GM21528 (cell line): Measurements from ENCODE around the gene SV2B.
"Not testable (repeated sequence)": the region's sequence is repeated elsewhere in the genome, so short reads cannot be mapped to it uniquely, and the experiment has no call there.

Experiments used
- ATAC-seq: cut with Tn5 transposase; IDR thresholded peaks from one replicate; pipeline ENCODE4 v1.9.1; 2021; ENCODE audit warnings: mild to moderate bottlenecking, moderate library complexity; ENCODE audit not compliant: unreplicated experiment, low FRiP score

SV2B gene

DNA sequence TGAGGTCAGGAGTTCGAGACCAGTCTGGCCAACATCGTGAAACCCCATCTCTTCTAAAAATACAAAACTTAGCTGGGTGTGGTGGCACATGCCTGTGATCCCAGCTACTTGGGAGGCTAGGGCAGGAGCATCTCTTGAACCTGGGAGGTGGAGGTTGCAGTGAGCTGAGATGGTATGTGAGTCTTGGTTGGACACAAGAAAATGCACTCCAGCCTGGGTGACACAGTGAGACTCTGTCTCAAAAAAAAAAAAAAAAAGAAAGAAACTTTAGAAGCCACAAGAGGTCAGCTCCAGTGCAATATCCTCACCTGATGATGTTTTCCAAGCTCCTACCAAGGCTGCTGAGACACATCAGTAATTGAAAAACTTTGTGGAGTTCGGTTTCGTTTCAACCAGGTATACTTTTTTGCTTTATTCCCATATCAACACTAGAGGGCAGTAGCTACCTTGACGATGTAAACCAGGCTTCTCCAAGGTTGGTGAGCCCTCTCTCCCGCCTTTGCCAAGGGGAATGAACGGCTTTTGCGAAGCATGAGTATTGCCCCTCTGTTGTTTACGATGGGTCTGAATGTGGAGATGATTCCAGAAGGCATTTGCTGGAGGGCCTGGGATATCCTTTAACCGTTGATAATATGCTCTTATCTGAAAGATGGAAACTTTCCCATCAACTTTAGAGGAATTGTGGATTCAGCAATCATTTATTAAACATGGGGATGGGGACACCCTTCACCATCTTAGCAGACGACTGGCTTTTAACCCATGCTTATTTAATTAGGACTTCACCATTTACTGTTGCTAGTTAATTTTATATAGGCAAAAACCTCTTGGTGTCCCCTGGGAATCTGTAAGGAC, 202.8 kb downstream of the SV2B start:
- peak; percentile 85 for ATAC-seq

DNA sequence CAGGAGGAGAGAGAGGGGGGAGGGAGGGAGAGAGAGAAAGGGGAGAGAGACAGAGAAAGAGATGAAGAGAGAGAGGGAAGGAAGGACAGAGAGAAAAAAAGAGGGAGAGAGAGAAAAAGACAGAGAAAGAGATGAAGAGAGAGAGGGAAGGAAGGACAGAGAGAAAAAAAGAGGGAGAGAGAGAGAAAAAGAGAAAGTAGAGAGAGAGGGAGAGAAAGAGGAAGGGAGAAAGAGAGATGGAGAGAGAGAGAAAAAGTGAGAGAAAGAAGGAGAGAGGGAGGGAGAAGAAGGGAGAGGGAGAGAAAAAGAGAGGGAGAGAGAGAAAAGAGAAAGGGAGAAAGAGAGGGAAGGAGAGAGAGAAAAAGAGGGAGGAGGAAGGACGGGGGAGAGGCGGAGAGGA, 204.2 kb downstream of the SV2B start:
- ATAC-seq: no peak

DNA sequence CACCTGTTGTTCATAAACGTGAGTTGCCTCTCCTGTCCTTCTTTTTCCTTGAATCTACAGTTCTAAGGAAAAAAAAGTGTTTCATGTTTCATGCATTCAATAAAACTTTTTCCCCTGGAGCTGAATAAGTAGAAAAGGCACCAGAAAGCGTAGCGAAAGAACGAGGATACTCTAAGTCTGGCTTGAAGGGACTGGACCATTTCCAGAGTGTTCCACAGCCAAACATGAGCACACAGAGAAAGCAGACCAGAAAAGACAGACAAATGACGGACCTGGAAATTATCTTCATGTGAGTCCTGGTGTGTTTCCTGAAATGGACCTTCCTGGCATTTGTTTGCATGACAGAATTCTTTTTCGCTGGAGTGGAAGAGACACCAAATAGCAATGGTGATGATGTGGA, 204.7 kb downstream of the SV2B start:
- no peak for ATAC-seq

DNA sequence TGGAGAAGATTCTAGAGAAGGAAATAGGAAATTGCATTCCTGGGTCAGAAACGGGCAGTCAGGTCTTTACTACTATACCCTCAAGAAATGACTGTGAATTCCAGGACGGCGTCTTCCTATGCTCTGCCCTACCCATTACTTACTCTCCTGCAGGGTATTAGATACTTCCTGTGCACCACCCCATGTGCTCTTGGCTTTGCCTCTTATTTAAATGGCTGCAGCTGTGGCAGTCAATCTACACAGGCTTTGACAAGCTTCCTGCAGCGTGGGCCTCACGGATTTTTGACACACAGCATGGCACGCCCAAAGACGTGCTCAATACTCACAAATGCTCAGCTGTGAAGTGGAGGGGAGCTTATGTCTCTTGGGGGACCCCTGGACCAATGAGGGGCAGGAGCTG, 206.1 kb downstream of the SV2B start:
- no peak for ATAC-seq

- ATAC-seq: no peak
Observed at GRCh38 chr15:91307601-91308000, 207.5 kb downstream of the SV2B start.

DNA sequence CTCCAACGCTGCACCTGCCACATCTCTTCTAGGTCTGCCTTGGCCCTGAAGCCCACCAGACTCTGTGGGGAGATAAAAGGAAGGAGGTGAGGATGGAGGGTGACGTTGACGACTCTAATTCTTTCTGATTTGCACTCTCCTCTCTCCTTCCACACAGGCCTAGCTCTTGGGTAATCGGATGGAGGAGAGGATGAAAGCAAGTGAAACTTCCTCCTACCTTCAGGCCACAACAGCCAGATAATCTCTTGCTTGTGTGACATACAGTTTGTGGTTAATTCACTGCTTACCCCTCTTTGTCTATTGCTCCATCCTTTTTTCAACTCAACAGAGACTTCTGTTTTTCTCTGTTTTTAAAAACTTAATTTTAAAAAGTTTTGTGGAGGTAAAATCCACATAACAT, 208.1 kb downstream of the SV2B start:
- no peak for ATAC-seq

DNA sequence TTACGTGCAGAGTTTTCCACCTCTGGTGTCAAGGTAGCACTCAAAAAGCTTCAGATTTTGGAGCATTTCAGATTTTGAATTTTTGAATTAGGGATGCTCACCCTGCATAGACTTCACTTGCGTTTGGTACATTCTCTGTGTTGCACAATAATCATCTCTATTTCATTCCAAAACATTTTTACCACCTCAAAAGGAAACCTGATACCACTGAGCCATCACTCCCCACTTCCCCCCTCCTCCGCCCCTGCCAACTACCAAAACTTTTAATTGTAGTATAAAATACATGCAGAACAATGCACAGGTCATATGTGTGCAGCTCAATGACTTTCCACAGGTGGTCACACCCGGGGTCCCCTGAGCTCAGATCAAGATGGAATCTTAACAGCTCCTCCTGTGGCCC, 208.8 kb downstream of the SV2B start:
- no peak for ATAC-seq

- no peak for ATAC-seq
Observed at GRCh38 chr15:91311986-91312385, 211.9 kb downstream of the SV2B start.

GRCh38 chr15:91316126-91316525, 216.1 kb downstream of the SV2B start:
- ATAC-seq: no peak

GRCh38 chr15:91318516-91318915, 218.5 kb downstream of the SV2B start:
- ATAC-seq: no peak

DNA sequence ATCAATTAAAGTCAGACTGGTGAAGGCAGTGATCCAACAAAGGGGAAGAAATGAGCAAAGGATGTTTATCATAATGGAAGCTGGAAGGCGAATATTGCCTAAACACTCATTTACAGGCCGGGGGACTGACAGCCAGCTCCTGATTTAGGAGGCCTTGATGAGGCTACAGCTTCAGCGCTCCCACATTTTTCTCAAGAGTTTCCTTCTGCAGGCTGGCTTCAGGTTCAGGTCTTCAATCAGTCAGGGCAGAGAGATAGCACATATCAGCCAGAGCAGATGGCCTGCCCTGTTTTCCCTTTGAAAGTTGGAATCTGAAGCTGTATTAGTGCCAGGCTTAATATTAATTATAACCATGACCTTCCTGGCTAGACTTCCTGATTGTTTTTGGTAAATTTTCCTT, 218.9 kb downstream of the SV2B start:
- ATAC-seq: no peak

DNA sequence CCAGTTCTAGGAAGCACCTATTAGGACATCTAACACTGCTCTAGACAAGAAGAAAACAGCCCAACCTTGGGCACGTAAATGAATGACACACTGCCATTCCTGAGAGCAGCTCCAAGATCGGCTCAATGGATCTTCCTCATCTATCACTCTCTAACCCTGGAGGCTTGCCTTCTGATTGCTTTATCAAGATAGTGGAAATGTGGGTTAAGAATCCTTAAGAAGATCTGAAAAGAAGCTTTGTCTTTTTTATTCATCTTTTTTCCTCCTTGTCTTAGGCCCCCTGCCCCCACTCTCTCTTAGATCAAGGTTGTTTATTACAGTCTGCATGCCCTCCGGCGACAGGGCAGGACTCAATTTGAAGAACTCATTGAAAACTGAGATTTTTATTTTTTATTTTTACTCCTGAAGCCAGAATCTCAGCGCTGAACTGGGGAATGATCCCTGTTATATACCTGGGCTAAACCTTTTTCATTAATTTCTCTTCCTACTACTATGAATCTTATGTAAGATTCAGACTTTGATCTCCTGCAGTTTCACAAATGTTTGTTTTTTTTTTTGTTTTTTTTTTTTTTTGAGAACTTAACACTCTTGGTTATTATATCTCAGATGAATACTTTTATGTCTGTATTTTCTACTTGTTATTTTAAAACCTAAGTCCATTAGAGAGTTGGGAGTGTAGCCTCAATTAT, 219.5 kb downstream of the SV2B start:
- ATAC-seq: no peak

GRCh38 chr15:91320101-91320500, 220.0 kb downstream of the SV2B start:
- no peak for ATAC-seq

DNA sequence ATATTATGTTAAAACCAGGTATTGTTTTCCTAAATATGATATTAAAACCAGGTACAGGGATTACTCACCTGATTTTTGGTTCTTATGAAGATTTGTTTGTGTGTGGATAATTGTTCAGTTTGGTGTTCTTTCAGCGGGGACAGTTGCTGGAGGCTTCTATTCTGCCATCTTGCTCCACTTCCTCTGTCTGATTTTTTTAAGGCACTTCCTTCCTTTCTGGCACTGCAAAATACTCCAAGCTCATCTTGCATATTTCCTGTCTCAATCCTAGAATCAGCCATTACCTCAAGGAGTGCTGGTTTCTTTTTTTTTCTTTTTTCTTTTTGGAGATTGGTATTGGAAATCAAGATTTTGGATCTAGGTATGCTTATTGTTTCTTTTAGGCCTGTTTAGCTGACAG, 229.9 kb downstream of the SV2B start:
- no peak for ATAC-seq

GRCh38 chr15:91331581-91331980, 231.5 kb downstream of the SV2B start:
- ATAC-seq: no peak

DNA sequence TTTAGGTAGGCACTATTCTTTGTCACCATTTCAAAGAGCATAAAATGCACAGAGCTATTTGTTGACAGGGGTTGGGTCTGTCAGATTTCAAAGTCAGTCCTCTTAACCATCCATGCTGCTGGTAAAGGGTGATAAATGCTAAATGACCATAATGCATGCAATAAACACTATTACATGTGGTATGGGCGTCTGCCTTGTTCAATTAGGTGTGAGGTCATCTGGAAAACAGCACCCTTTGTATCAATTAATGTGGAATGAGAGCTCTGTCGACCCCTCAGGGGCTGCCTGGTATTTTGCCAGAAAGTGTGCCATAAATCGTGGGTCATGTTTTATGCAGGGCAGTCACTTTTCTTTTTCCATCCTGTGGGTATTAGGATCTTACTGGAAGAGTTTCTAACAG, 235.6 kb downstream of the SV2B start:
- no peak for ATAC-seq

GRCh38 chr15:91336687-91337086, 236.6 kb downstream of the SV2B start:
- no peak for ATAC-seq

DNA sequence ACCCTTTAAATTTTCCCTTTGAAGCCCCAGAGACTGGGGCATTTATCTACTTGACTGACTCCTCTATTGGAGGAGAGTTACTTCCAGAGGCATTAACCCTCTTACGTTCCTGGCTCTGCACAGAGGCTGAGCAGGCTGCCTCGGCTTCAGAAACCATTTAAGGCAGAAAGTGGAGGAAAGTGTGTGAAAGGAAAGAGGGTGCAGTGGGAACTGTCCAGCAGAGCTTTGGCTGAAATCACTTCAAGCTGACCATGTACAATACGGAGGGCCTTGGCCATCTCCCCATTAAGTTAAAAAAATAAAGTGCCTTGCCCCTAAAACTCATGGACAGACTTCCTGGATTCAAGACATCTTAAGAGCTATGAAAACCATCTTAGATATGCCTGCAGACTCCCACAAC, 238.7 kb downstream of the SV2B start:
- ATAC-seq: no peak

DNA sequence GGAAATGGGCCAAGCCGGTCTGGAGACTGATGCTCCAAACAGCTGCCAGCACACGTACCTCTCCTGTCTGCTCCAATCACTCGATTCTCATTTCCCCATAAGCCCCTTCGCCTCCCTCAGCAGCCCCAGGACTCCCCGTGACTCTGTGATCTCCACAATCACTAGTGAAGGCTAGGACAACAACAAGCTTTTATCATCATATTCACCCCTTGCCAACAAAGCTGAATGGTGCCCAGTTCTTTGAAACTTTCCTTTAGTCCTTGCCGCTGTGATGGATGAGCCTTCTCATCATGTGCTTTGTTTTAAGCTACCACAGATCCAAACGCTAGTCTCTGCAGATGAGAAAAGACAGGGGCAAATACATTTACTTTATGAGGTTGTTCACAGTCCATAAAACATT, 242.0 kb downstream of the SV2B start:
- ATAC-seq: no peak

- ATAC-seq: not testable (repeated sequence)
Observed at GRCh38 chr15:91344912-91345311, 244.9 kb downstream of the SV2B start.

DNA sequence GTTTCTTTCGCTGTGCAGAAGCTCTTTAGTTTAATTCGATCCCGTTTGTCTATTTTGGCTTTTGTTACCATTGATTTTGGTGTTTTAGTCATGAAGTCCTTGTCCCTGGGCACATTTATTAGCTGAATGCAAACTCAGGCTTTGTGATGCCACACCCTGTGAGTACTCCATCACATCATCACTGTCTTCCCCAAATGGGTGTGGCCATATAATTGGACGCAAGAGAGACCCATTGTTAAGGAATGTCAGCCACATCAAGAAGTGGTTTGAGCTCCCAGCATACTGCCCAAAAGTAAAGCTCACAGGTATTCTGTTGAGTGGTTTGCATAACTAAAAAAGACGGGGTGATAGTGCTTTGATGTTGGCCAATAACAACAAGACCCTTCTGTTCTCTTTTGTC, 245.7 kb downstream of the SV2B start:
- ATAC-seq: no peak

GRCh38 chr15:91346259-91346658, 246.2 kb downstream of the SV2B start:
- no peak for ATAC-seq
